HG03571 (cell line): ENCODE results near the gene LNX2.

Source experiments
- ATAC-seq: cut with Tn5 transposase; IDR thresholded peaks from one replicate; pipeline ENCODE4 v1.9.1; 2021; ENCODE audit not compliant: unreplicated experiment

The LNX2 gene

DNA sequence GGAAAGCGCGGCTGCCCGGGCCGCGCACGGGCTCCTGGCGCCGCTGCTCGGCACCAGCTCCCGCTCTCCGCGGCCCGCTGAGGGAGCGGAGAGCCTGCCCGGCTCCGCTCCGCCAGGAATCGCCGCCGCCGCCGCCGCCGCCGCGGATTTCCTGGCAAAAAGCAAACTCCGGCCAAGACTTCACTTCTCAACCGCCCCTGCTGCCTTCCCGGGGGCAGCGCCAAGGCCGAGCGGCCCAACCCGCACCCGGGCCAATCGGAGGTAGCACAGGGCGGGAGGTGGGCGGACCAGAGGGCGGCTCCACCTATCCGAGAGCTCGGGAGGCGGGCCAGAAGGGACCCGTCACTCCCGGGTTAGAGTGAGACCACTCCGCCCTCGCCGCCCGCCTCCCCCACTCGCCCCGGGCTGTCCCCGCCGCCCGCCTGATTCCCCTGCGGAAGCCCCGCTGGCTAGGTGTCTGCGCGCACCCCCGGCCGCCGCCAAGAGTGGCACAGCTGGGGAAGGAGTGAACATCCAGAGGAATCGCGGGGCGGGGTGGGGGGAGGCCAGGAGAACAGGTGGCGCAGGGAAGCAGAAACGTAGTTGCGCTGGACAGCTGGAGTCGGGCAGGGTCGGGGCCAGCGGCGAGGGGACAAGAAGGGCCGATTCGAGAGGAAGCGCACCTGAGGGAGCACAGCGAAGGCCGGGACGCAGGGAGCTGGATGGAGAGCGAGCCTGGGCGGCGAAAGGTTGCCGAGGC, at the start of gene LNX2:
Gene LNX2, minus strand, starts transcription at position 153 of the 739 bp plus-strand sequence. CDS start 38,826 bp downstream, outside the sequence.
- peak; percentile 90 for ATAC-seq

DNA sequence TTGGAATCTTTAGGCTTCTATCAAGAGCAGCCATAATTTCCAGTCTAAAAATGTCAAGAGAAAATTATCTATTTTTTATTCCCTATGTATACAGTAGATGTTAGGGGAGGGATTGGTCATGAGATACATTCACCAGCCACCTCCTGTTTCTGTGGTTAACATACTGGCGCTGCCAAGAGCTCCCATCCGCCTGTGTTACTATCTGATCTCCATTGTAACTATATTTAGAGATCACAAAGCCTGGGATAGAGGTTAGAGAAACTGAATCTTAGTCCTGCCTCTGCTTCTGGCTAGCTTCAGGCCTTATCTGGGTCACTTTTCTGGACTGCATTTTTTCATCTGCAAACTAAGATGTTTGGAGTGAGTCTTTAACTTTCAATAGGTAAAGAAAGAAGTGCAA, 47.6 kb upstream of the LNX2 start:
- ATAC-seq, result no peak

DNA sequence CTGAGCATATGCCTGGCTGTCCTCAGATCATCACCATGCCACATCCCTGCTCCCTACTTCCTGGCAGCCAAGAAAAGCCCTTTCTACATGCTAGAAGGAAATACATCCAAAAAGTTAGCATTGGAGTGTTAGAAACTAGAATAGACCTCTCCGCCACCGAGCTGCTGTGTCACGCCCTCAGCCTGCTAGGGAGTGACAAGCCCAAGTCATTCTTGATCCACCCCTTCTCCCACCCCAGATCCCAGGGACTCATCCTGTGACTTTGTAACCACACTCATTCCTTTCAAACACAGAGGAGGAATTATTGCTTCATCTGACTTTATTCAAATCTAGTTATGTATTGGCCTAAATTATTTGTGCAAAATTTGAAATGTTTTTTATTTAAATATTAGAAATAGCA, 46.6 kb upstream of the LNX2 start:
- ATAC-seq, result no peak

DNA sequence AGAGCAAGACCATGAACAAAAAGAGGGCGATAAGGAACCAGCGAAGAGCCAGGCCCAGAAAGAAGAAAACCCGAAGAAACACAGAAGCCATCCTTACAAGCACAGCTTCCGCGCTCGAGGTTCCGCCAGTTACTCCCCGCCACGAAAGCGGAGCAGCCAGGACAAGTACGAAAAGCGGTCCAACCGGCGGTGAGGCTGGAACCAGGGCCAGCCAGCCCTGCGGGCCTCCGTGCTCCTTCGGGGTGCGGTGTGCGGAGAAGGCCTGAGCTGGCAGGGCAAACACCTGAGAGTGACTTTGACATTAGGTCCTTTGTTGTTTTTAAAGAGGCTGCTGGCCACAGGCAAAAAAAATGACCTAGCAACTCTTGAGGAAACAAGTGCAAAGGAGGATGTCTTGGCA, 45.4 kb upstream of the LNX2 start:
- ATAC-seq, result no peak

DNA sequence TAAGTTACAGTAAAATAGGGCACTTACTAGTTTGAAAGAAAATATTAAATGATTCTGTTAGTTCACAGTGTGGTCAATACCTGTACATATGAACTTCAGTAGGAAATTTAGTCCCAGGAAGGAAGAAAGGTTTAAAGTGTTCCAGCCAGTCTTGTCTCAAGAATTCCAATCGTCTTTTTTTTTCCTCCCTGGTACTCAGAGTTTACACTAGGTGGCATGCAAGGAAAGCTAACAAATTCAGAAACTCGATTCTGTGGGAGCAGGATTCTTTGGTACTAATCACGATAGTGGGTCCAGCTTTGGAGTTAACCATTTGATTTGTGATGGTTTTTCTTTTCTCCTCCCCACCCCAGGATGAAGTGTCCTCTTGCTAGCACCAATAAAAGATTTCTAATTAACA, 45.0 kb upstream of the LNX2 start:
- ATAC-seq, result no peak

DNA sequence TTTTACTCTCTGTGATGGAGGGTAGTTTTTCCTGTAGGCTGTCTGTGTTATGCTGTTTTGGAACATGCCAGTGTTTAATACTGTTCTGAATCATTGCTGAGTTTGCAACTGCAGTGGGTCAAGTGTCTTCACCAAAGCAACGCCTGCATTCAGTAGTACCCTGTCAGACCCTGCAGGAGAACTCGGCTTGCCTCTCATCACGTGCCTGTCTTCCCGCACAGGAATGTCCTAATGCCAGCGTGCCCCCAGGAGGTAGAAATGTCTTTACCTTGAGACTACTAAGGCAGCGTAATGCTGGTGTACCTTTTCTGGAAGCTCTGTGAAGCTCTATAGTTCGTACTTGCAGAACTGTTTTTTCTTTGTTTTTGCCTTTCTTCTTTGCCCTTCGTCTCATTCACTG, 43.6 kb upstream of the LNX2 start:
- ATAC-seq, result no peak

DNA sequence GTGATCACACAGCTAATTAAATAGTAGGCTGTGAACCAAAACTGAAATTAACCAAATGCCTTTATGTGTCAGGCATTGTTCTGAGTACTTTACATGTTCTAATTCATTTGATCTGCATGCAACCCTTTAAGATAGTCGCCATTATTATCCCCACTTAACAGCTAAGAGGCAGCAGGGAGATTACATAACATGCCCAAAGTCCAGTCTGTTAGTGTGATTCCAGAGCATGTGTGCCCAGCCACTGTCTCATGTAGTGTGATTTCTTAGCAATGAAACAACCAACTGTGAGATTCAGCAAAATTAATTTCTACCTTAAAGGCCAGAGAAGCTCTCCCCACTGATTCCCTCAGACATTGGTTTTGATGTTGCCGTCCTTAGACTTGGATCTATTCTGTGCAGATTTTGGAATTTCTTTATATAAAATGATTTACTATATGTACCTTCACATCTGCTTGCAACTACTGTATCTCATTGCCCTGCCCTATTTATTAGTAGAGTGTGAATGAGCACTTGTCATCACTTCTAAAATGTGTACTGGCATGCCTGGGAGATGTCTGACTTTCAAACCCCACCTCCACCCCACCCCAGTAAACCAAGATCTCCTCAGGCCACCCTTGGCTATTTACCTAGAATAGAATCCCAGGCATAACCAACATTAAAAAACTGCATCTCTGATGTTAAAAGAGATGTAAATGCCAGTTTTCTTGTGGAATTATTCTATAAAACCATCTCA, 42.6 kb upstream of the LNX2 start:
- no peak for ATAC-seq

DNA sequence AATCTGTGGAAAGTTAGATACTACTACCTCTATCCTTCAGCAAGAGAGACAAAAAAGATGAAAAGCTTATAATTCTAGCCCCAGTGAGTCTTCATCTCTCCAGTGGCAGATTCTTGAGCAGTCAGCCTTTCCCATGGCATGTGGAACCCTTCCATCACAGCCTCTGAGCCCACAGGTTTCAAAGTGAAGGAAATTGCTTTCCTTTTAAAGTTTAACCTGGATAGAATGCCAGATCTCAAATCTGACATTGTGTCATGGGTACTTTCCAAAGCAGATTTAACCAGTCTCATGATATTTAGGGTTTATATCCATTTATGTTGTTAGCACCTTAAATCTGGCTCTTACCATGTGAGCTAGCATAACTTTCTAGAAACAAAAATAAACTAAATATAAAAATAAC, 40.7 kb upstream of the LNX2 start:
- no peak for ATAC-seq

DNA sequence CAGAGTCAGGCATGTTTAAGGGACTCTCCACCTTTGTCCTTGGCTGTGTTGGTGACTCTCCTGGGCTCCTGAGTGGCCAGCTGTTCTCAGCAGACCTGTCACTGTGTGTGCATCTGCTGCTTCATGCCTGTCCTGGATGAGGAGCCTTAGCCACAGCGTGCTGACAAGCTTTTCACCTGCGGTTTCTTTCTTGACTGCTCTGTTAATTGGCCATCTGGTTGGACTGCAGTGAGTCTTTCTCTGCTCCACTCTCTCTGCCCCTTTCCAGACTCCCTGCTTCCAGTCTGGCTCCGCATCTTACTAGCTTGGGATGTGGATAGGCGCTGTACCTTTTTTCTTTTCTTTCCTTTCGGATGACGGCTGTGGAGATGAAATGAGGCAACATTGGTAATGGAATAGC, 40.2 kb upstream of the LNX2 start:
- ATAC-seq, result no peak

DNA sequence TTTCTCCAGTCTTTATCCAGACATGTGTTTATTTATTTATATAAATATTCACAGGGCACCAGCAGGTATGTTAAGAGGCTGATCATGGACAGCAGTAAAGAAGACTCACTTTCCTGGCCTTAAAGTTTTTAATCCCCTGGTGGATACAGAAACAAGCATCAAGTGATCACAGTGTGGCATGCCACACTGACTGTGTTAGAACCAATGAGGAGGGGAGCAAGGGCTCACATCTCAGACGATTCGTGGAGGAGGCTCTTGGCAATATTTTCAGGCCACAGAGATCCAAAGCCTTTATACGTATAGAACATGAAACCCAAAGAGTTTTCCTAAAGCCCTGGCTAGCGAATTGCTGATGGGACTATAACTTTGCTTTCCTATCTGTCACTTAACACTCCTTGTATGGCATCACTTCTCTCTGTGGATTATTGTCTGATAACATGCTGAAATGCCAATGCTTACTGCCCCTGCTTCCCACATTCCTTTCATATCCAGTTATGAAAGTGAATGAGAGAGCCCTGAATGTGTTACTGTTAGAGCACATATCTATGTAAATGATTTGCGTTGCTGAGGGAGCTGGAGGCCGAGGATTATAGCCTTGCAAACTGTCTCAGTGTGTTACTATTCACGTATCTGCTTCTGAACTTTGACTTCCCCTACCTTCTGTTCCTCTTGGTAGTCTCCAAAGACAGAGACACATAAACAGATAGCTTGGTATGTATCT, 39.0 kb upstream of the LNX2 start:
- no peak for ATAC-seq

DNA sequence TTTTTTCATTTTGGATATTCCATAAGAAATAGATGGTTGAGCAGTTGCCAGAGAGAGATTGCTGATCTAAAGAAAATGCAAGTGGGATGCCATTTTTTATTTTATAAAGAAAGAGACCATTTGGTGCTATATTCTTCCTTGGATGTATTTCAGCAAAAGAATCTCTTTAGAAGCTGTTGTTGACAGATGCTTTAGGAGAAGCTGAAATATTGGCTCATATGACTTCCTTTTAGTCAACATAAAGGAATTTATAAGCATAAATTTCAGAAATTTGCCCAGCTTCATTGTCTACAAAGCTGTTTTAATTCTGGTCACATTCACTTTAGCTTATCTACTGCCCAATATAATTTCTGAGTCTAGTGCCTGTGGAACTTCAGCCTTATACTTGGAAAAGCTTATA, 38.2 kb upstream of the LNX2 start:
- ATAC-seq, result no peak

DNA sequence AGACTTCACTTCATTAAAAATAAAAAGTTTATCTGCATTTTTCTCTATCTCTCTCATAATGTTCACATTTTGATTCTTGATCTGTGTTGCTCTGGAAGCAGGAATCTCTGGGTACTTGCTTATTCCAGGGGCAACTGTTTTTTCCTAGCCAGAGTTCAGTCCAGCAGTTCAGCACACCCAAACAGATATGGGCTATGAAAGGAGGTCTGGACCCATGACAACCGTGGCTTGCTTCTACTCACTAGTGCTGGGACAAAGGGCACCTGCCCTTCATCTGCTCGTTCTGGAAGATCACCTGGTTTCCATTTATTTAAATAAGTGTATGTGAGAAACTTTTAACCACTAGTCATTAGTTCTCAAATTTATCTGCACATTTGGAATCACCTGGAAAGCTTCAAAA, 37.4 kb upstream of the LNX2 start:
- ATAC-seq, result no peak

DNA sequence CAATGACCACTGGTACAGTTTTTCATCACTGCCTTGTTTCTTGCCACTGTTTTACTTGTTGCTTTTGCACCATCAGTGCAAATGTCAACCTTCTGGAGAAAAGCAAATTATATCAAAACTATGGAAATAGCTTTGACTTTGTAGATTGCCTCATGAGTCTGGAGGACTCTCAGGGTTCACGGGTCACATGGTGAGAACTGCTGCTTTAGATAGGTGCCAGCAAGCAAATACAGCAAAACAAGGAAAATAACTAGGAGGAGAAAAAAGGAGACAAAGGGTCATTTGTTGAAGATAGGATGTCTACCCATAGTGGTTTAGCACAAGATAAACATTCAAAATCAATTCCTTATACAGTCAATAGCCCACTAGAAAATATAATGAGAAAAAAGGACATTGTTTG, 34.5 kb upstream of the LNX2 start:
- no peak for ATAC-seq

DNA sequence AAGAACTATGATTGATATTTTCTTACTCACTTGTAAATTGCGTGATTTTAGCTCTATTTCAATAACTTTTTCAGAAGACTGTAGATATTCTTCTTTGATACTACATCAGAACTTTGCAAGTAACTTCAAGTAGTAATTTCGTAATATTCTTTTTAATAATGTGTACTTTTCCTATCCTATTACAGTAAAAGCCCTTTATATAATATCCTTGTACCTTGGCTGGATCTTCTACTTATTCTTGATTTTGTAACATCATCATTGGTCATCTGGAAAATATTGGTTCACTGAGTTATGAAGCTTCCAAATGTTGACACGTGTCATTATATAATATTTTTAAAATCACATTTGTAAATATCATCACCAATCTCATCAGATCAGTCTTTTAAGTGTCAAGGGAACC, 33.7 kb upstream of the LNX2 start:
- no peak for ATAC-seq

DNA sequence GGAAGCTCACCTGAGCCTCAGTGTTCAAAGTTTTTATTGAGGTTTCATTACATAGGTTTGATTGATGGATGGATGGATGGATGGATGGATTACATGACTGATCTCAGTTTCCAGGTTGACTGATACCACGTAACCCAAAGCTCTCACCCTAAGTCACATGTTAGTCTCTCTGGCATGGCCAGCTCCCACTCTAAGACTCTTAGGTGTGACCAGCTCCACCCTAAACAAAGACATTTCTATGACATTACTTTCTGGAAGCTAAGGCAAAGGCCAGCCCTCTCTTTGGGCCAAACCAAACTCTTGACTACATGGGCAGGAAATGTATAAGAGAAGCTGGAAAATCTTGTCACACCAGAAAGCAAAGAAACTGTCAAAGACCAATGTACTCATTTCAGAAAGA, 30.0 kb upstream of the LNX2 start:
- no peak for ATAC-seq

DNA sequence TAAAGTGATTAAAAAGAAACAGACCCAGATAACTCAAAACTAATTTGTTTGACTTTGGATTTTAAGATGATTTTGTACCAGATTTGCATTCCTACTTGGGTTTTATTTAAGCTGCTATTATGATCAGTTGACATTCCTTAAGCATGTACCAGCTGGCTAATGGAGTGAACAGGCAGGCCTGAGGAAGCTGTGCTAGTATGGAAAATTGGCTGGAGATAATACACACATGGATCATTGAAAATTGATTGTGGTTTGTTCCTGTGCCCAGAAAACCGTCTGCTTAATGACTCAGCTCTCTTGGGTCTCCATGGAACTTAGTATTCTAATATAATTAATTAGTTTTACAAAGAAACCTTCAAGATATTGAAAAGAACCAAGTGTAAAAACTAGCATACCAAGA, 24.0 kb upstream of the LNX2 start:
- no peak for ATAC-seq

DNA sequence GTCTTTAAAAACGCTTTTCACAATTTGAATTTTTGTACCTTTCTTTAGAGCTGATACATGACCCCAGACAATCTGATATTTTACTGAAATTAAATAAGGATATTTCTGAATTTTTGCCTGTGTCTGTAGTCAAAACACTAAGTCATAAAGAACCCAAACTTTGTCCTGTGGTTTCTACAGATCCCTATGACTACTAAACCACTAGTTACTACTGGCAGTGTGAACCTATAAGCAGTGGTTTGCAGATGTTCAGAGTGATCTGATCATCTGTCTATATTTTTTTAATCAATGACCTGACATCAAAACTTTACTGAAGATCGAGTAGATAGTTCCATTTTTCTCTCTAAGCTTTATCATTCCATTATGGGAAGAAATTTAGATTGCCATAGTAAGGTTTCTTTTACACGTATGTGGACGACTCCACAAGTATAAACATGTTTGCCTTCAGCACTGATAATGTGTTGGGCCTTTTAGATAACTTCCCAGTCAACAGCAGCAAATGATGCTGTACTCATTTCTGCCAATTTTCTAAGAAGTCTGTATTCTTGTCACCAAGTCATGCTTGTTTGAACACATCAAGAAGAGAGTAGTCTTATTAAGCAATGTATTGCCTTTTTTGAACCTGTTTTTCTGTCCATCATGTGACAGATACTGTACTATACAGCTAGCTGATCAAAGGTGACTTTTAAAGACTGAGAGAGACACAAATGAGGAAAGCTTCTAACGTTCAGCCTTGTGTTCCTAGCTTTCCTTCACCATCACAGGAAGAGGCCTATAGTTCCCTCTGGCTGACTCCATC, 23.2 kb upstream of the LNX2 start:
- ATAC-seq, result no peak

DNA sequence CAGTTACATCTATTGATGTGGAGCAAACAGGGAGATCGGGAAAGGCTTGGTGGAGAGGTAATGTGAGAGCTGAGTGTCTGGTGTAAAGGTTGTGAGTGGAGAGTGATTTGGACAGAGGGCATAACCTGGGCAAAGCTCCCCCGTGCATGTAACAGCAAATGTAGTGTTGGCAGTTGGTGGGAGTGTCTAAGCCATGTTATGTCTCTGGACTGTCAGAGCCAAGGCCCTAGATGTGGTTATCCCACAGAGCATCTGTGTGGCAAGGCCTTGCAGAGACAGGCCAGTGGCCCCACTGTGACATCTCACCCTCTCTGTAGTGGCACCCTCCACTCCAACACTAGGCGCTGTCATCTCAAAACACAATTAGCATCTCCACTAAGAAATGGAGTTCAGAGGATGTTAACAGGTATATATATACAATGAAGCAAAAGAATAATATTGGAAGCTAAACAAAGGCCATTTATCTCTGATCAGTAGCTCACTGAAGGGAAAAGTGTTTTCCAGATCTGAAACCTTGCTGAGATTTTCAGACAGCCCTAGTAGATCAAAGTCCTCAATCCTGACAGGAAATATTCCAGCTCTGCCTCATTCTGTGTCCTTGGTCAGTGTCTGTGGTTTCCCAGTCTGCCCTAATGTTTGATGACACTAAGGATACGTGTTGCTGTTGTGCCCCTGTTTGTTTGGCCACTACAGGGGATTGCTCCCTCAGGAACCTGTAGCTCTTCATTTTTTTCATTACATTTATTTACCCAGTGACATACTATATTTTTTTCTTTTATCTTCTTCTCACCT, 21.6 kb upstream of the LNX2 start:
- no peak for ATAC-seq

DNA sequence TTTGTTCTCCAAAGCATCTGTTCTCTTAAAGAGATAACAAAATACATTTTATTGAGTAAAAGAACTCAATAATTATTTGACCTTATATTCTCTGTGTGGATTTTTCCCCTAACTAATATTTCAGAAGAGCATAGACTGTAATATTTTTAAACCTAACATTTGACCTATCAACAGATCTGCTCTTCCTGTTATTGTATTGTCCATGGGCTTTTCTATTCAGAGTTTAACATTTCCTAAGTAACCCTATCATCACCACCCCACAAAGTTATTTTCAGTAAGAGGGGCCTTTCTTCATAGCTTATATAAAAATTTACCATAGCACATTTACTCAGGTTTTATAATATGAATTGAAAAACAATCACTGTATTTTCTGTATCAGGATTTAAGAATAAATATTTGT, 18.9 kb upstream of the LNX2 start:
- no peak for ATAC-seq

DNA sequence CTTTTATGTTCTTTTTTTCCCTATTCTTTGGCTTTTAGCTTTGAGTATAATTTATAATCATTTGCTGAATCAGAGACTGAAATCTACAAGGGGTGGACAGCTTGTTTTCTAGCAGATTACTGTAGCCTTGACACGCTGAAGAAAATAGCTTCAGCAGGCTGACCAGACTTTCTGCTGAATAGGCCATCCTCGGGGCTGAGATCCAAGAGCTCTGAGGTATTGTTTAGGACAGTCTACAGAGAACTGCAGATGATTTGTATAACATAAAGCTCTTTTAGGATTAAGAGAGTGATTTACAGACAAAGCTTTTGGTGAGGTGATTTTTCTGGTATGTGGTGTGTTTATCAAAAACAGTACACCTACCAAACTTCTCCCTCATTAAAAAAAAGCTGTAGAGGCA, 18.2 kb upstream of the LNX2 start:
- no peak for ATAC-seq

DNA sequence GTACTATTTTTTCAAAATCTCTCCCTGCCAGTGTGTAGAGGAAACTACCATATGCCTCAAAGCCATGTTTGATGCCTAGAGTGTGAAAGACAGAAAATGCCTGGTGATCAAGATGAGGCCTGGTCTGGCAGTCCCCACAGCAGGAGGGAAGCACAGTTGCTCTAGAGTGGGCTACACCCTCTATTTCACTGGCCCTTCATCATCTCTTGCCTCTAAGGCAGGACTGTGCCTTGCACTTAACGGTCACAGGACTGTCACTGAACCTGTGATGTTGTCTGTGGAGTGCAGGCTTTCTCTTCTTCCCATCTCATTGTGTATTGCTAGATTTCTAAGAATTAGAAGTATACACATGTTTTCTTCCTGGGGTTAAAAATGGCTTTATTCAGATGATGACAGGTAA, 17.7 kb upstream of the LNX2 start:
- no peak for ATAC-seq
